ENCODE measurements around the gene ABLIM2.

The ABLIM2 gene

GRCh38 chr4:7956934-7957656 lies 201.5 kb downstream of the ABLIM2 start:
- TF ChIP-seq CTCF (conservative IDR thresholded peaks at IDR 0.05; ENCODE audit: low read depth, low read length), result no peak
- H3K4me3 ChIP-seq (ENCODE audit: low read length), result no peak overlapping the region
- peak; percentile 82 for DNase-seq (ENCODE audit: low read depth)

- TF ChIP-seq CTCF (conservative IDR thresholded peaks at IDR 0.05; ENCODE audit: low read depth, low read length), result no peak
- no peak overlapping the region for H3K4me3 ChIP-seq (ENCODE audit: low read length)
- DNase-seq (ENCODE audit: low read depth), result no peak
Measured at GRCh38 chr4:7956270-7956808, 202.3 kb downstream of the ABLIM2 start.

GRCh38 chr4:7955393-7955792 lies 203.2 kb downstream of the ABLIM2 start:
- no peak overlapping the region for H3K4me3 ChIP-seq (ENCODE audit: low read length)
- DNase-seq (ENCODE audit: low read depth), result no peak
- TF ChIP-seq CTCF (conservative IDR thresholded peaks at IDR 0.05; ENCODE audit: low read depth, low read length), result no peak

GRCh38 chr4:7952615-7953014 lies 206.0 kb downstream of the ABLIM2 start:
- no peak for DNase-seq (ENCODE audit: low read depth)
- no peak for TF ChIP-seq CTCF (conservative IDR thresholded peaks at IDR 0.05; ENCODE audit: low read depth, low read length)
- no peak overlapping the region for H3K4me3 ChIP-seq (ENCODE audit: low read length)

GRCh38 chr4:7950301-7951092 lies 208.1 kb downstream of the ABLIM2 start:
- H3K4me3 ChIP-seq (ENCODE audit: low read length), result no peak overlapping the region
- no peak for TF ChIP-seq CTCF (conservative IDR thresholded peaks at IDR 0.05; ENCODE audit: low read depth, low read length)
- no peak for DNase-seq (ENCODE audit: low read depth)

- H3K4me3 ChIP-seq (ENCODE audit: low read length), result no peak overlapping the region
- no peak for DNase-seq (ENCODE audit: low read depth)
- no peak for TF ChIP-seq CTCF (conservative IDR thresholded peaks at IDR 0.05; ENCODE audit: low read depth, low read length)
Measured at GRCh38 chr4:7949759-7950158, 208.9 kb downstream of the ABLIM2 start.

Data from retinal pigment epithelial cell (primary cell).